ENCODE measurements around the gene EZH1.
A peak's percentile ranks its signal among the peaks of the same experiment; 100 is the strongest.

EZH1 gene

DNA sequence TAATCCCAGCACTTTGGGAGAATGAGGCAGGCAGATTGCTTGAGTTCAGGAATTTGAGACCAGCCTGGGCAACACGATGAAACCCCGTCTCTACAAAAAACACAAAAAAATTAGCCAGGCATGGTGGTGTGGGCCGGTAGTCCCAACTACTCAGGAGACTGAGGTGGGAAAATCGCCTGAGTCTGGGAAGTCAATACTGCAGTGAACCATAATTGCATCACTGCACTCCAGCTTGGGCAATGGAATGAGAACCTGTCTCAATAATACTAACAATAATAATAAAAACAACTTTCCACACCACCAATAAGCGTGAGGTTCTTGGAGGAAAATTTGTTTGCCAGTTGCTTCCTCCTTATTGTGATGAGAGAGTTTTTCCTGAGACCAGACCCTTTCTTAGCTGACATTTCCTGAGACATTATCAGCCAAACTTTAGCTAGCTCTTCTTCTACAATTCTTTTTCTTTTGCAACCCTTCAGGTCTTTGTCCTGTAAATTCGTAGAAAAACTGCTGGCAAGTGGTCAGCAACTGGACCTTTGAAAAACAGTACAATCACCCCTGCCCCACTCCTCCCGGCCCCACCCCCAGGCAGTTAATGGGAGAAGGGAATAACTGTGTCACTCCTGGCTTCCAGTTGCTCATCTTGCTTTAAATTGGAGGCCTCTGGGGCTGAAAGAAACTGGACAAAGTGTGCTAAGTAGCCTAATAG, 3.5 kb upstream of the EZH1 start:
- TF ChIP-seq CEBPB (IDR thresholded peaks at IDR 0.05): no peak
- TF ChIP-seq, protein P1, sequence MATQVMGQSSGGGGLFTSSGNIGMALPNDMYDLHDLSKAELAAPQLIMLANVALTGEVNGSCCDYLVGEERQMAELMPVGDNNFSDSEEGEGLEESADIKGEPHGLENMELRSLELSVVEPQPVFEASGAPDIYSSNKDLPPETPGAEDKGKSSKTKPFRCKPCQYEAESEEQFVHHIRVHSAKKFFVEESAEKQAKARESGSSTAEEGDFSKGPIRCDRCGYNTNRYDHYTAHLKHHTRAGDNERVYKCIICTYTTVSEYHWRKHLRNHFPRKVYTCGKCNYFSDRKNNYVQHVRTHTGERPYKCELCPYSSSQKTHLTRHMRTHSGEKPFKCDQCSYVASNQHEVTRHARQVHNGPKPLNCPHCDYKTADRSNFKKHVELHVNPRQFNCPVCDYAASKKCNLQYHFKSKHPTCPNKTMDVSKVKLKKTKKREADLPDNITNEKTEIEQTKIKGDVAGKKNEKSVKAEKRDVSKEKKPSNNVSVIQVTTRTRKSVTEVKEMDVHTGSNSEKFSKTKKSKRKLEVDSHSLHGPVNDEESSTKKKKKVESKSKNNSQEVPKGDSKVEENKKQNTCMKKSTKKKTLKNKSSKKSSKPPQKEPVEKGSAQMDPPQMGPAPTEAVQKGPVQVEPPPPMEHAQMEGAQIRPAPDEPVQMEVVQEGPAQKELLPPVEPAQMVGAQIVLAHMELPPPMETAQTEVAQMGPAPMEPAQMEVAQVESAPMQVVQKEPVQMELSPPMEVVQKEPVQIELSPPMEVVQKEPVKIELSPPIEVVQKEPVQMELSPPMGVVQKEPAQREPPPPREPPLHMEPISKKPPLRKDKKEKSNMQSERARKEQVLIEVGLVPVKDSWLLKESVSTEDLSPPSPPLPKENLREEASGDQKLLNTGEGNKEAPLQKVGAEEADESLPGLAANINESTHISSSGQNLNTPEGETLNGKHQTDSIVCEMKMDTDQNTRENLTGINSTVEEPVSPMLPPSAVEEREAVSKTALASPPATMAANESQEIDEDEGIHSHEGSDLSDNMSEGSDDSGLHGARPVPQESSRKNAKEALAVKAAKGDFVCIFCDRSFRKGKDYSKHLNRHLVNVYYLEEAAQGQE (IDR thresholded peaks at IDR 0.05; ENCODE audit: low read depth): no peak
- TF ChIP-seq, protein P2, sequence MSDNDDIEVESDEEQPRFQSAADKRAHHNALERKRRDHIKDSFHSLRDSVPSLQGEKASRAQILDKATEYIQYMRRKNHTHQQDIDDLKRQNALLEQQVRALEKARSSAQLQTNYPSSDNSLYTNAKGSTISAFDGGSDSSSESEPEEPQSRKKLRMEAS (IDR thresholded peaks at IDR 0.05): no peak
- TF ChIP-seq ZBTB7A (IDR thresholded peaks at IDR 0.05; ENCODE audit: low read depth): no peak
- no peak for TF ChIP-seq EGR1 (IDR thresholded peaks at IDR 0.05)
- no peak for TF ChIP-seq RAD21 (IDR thresholded peaks at IDR 0.05; ENCODE audit: low read depth)
- TF ChIP-seq EP300 (IDR thresholded peaks at IDR 0.05; ENCODE audit: borderline replicate concordance): no peak
- no peak for TF ChIP-seq CREB1 (IDR thresholded peaks at IDR 0.05; ENCODE audit: low read depth)
- TF ChIP-seq TEAD4 (IDR thresholded peaks at IDR 0.05): no peak

DNA sequence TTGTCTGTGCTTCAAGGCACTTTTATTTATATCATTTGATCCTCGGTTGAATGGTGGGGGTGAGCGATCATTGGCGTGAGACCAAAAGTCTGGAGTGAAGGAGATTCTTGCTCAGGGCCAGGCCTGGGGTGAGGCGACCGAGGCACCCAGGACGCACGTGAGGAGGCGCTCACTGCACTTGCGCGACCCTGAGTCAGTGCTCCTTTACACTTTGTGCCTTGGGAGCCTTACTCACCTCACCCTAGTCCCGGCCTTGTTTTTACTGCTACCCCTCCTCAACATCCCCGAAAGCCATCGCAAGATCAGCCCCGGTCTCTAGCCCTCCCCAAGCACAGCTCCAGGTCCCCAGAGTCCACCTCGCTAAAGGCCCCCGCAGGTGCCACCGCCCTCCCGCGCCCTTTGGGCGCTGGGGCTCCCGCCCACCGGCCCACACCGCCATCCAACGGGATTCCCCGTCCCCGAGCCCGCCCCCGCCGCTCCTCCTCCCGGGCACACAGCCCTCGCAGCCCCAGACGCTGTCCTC, 496 bp downstream of the EZH1 start:
- TF ChIP-seq RAD21 (IDR thresholded peaks at IDR 0.05; ENCODE audit: low read depth): no peak
- no peak for TF ChIP-seq FOXM1 (IDR thresholded peaks at IDR 0.05; ENCODE audit: borderline replicate concordance, low read depth)
- no peak for TF ChIP-seq TCF12 (IDR thresholded peaks at IDR 0.05; ENCODE audit: low read depth)
- TF ChIP-seq, protein P2 (IDR thresholded peaks at IDR 0.05): peak; percentile 86
- TF ChIP-seq ZBTB7A (IDR thresholded peaks at IDR 0.05; ENCODE audit: low read depth): no peak; the same call in 1 of the 2 replicates
- TF ChIP-seq CEBPB (IDR thresholded peaks at IDR 0.05): no peak
- no peak; the same call in 1 of the 2 replicates for TF ChIP-seq EGR1 (IDR thresholded peaks at IDR 0.05)
- no peak for TF ChIP-seq NFIC (IDR thresholded peaks at IDR 0.05)
- 0 out of 2 replicates have a peak, but pooled peaks have one; percentile 23 for TF ChIP-seq TAF1 (IDR thresholded peaks at IDR 0.05; ENCODE audit: low read depth)
- no peak for TF ChIP-seq TEAD4 (IDR thresholded peaks at IDR 0.05)
- TF ChIP-seq YY1 (IDR thresholded peaks at IDR 0.05; ENCODE audit: low read depth): no peak
- TF ChIP-seq, protein P1 (IDR thresholded peaks at IDR 0.05; ENCODE audit: low read depth): no peak
- TF ChIP-seq, protein P3, sequence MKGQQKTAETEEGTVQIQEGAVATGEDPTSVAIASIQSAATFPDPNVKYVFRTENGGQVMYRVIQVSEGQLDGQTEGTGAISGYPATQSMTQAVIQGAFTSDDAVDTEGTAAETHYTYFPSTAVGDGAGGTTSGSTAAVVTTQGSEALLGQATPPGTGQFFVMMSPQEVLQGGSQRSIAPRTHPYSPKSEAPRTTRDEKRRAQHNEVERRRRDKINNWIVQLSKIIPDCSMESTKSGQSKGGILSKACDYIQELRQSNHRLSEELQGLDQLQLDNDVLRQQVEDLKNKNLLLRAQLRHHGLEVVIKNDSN (IDR thresholded peaks at IDR 0.05): peak; percentile 49; the same call in 1 of the 2 replicates
- no peak for TF ChIP-seq CREB1 (IDR thresholded peaks at IDR 0.05; ENCODE audit: low read depth)
- TF ChIP-seq EP300 (IDR thresholded peaks at IDR 0.05; ENCODE audit: borderline replicate concordance): no peak

DNA sequence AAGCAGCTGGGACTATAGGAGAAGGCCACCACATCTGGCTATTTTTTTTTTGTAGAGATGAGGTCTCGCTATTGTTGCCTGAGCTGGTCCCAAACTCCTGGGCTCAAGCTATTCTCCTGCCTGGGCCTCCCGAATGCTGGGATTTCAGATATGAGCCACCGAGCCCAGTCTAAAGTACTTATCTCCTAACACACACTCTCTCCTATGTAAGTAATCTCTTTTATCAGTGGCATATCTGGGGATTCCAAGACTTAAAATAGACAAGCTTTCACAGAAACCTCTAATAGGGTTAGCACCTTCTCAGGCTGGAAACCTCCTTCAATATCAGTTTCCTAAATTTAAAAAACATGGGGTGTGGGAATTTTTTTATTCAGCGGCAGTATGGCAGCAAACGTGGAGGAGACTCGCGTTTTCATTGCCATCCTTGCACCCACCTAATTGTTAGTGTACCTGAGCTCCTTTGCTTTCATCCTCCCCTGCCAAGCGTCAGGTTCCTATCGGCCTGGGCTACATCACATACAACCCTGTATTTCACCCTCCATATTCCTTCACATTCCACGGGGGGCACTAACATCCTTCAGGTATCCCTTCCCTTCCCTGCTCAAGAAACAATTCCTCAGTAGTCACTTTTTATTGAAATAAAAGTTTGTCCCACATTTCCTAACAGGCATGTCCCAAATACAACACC, 1.1 kb downstream of the EZH1 start:
- TF ChIP-seq YY1 (IDR thresholded peaks at IDR 0.05; ENCODE audit: low read depth) (no peak), EGR1 (IDR thresholded peaks at IDR 0.05) (no peak), FOXM1 (IDR thresholded peaks at IDR 0.05; ENCODE audit: borderline replicate concordance, low read depth) (no peak), NFIC (IDR thresholded peaks at IDR 0.05) (no peak), TEAD4 (IDR thresholded peaks at IDR 0.05) (no peak), TCF12 (IDR thresholded peaks at IDR 0.05; ENCODE audit: low read depth) (no peak), TAF1 (IDR thresholded peaks at IDR 0.05; ENCODE audit: low read depth) (no peak), CREB1 (IDR thresholded peaks at IDR 0.05; ENCODE audit: low read depth) (no peak), EP300 (IDR thresholded peaks at IDR 0.05; ENCODE audit: borderline replicate concordance) (no peak), RAD21 (IDR thresholded peaks at IDR 0.05; ENCODE audit: low read depth) (no peak), ZBTB7A (IDR thresholded peaks at IDR 0.05; ENCODE audit: low read depth) (no peak), CEBPB (IDR thresholded peaks at IDR 0.05) (no peak)
- TF ChIP-seq, protein P3 (IDR thresholded peaks at IDR 0.05): no peak
- TF ChIP-seq, protein P2 (IDR thresholded peaks at IDR 0.05): no peak
- TF ChIP-seq, protein P1 (IDR thresholded peaks at IDR 0.05; ENCODE audit: low read depth): no peak

All from Ishikawa (cell line).